Mesenchymal stem cell (in vitro differentiated cells and primary cell): Measurements from ENCODE around the gene GRIP1.

Experiments
- DNase-seq: peaks from one replicate; pipeline ENCODE4 v3.0.0-alpha.2; 2013
- H2AFZ ChIP-seq: one replicate; pipeline ENCODE4 v1.6.1; 2013; ENCODE audit warnings: low read depth, mild to moderate bottlenecking, control low read depth, inconsistent platforms, low read length, moderate library complexity
- H2AK5ac ChIP-seq: 2 replicates; pipeline ENCODE4 v1.6.1; 2013; ENCODE audit warnings: low read length, moderate library complexity, mild to moderate bottlenecking, inconsistent platforms; ENCODE audit not compliant: severe bottlenecking
- H2BK120ac ChIP-seq: one replicate; pipeline ENCODE4 v1.6.1; 2013; ENCODE audit warnings: low read depth, mild to moderate bottlenecking, inconsistent platforms, low read length, moderate library complexity
- H2BK12ac ChIP-seq, 2 experiments: one replicate each; pipeline ENCODE4 v1.6.1; 2013; ENCODE audit warnings: inconsistent platforms in 2 of 2, low read length in 2 of 2, mild to moderate bottlenecking in 2 of 2, moderate library complexity in 2 of 2, control low read depth in 1 of 2
- H2BK15ac ChIP-seq: one replicate; pipeline ENCODE4 v1.6.1; 2013; ENCODE audit warnings: mild to moderate bottlenecking, low read depth, inconsistent platforms; ENCODE audit not compliant: poor library complexity, severe bottlenecking
- H2BK5ac ChIP-seq: 2 replicates; pipeline ENCODE4 v1.6.1; 2013; ENCODE audit warnings: low read depth, mild to moderate bottlenecking, low read length, control low read depth, inconsistent platforms; ENCODE audit not compliant: poor library complexity, severe bottlenecking
- H3K14ac ChIP-seq, 2 experiments: one replicate each; pipeline ENCODE4 v1.6.1; 2013; ENCODE audit warnings: inconsistent platforms in 2 of 2, low read length in 2 of 2, control low read depth in 1 of 2, mild to moderate bottlenecking in 1 of 2, moderate library complexity in 1 of 2
- H3K18ac ChIP-seq, 2 experiments: one replicate each; pipeline ENCODE4 v1.6.1; 2013; ENCODE audit warnings: inconsistent platforms in 2 of 2, low read length in 2 of 2, control low read depth in 1 of 2, low read depth in 1 of 2, mild to moderate bottlenecking in 1 of 2
- H3K23ac ChIP-seq, 2 experiments: one replicate each; pipeline ENCODE4 v1.6.1; 2013; ENCODE audit warnings: inconsistent platforms in 2 of 2, low read length in 2 of 2, mild to moderate bottlenecking in 2 of 2, moderate library complexity in 2 of 2, control low read depth in 1 of 2
- H3K27ac ChIP-seq: 2 replicates; pipeline ENCODE4 v1.5.1; 2013; ENCODE audit warnings: mild to moderate bottlenecking, moderate library complexity, low read length, control low read depth, inconsistent platforms; ENCODE audit not compliant: poor library complexity, severe bottlenecking
- H3K27me3 ChIP-seq, 2 experiments: 2 replicates each; pipeline versions ENCODE4 v1.6.1 to v1.7.0; 2013; ENCODE audit warnings: low read length in 2 of 2, mild to moderate bottlenecking in 2 of 2, moderate library complexity in 2 of 2, control low read depth in 1 of 2, inconsistent platforms in 1 of 2; ENCODE audit not compliant: control insufficient read depth in 1 of 2, insufficient read depth in 1 of 2
- H3K36me3 ChIP-seq, 2 experiments: 2 replicates each; pipeline versions ENCODE4 v1.6.1 to v1.7.0; 2013; ENCODE audit warnings: low read length in 2 of 2, control low read depth in 1 of 2, inconsistent platforms in 1 of 2, low read depth in 1 of 2, mild to moderate bottlenecking in 1 of 2; ENCODE audit not compliant: insufficient read depth in 2 of 2, control insufficient read depth in 1 of 2
- H3K4ac ChIP-seq, 2 experiments: one replicate each; pipeline ENCODE4 v1.6.1; 2013; ENCODE audit warnings: inconsistent platforms in 2 of 2, low read length in 2 of 2, mild to moderate bottlenecking in 2 of 2, moderate library complexity in 2 of 2, control low read depth in 1 of 2, low read depth in 1 of 2
- H3K4me1 ChIP-seq: 2 replicates; pipeline ENCODE4 v1.6.1; 2013; ENCODE audit warnings: low read depth, low read length, control low read depth; ENCODE audit not compliant: control insufficient read depth, insufficient read depth
- H3K4me2 ChIP-seq: 2 replicates; pipeline ENCODE4 v1.6.1; 2013; ENCODE audit warnings: low read length, mild to moderate bottlenecking, inconsistent platforms; ENCODE audit not compliant: poor library complexity, severe bottlenecking
- H3K4me3 ChIP-seq, 2 experiments: 2 replicates each; pipeline versions ENCODE4 v1.5.1 to v1.7.0; 2013; ENCODE audit warnings: low read length in 2 of 2, mild to moderate bottlenecking in 2 of 2, control low read depth in 1 of 2, low read depth in 1 of 2; ENCODE audit not compliant: insufficient read depth in 1 of 2
- H3K79me1 ChIP-seq: replicated peaks from 2 replicates; pipeline ENCODE4 v1.6.1; 2013; ENCODE audit warnings: mild to moderate bottlenecking, control low read depth, low read length, inconsistent platforms; ENCODE audit not compliant: poor library complexity, severe bottlenecking
- H3K9ac ChIP-seq: 2 replicates; pipeline ENCODE4 v1.7.0; 2013; ENCODE audit warnings: mild to moderate bottlenecking, low read length, moderate library complexity
- H3K9me3 ChIP-seq: 2 replicates; pipeline ENCODE4 v1.7.0; 2013; ENCODE audit warnings: mild to moderate bottlenecking, low read length; ENCODE audit not compliant: control insufficient read depth
- H4K8ac ChIP-seq: one replicate; pipeline ENCODE4 v1.6.1; 2013; ENCODE audit warnings: inconsistent platforms, mild to moderate bottlenecking, low read length, moderate library complexity
- H4K91ac ChIP-seq: one replicate; pipeline ENCODE4 v1.6.1; 2013; ENCODE audit warnings: mild to moderate bottlenecking, low read length, inconsistent platforms
- WGBS: methylation state at CpG from one replicate; pipeline ENCODE4 v1.1.7; 2013; ENCODE audit warnings: mixed read lengths; 5-methylcytosine and 5-hydroxymethylcytosine counted together

GRIP1 gene

GRCh38 chr12:66453120-66453519 lies 225.8 kb downstream of the GRIP1 start:
- Histone ChIP-seq H3K23ac (no peak overlapping the region), H3K4ac (no peak overlapping the region), H3K4me1 (no peaks in the 10 kb centered on the region), H2BK12ac (no peak overlapping the region), H3K4me3 (no peak overlapping the region), H3K14ac (no peak overlapping the region), H3K36me3 (no peaks in the 10 kb centered on the region), H3K9me3 (no peaks in the 10 kb centered on the region), H2BK120ac (no peak overlapping the region), H3K79me1 (no peaks in the 10 kb centered on the region), H2BK15ac (no peak overlapping the region), H4K8ac (no peak overlapping the region), H4K91ac (no peak overlapping the region), H3K4me2 (no peak overlapping the region), H3K27me3 (peaks cover 0 to 8% of the 10 kb centered on the region in 2 experiments), H3K18ac (no peak overlapping the region), H2BK5ac (no peak overlapping the region), H2AFZ (no peak overlapping the region), H3K9ac (no peak overlapping the region), H3K27ac (no peak overlapping the region), H2AK5ac (no peak overlapping the region)
- 99% methylated on average over 4 of the region's 4 CpGs for WGBS
- no peak for DNase-seq

- no peak overlapping the region for H3K4me2 ChIP-seq
These were observed 229.3 kb downstream of the GRIP1 start for GRCh38 chr12:66449531-66449930.

GRCh38 chr12:66447643-66448042 lies 231.2 kb downstream of the GRIP1 start:
- H3K4me1 ChIP-seq: no peaks in the 10 kb centered on the region
- no peak overlapping the region for H2AK5ac ChIP-seq
- DNase-seq: no peak
- H2BK120ac ChIP-seq: no peak overlapping the region
- no peak overlapping the region for H4K8ac ChIP-seq
- peaks cover 14 to 21% of the 10 kb centered on the region in 2 experiments for H3K27me3 ChIP-seq
- H3K4me3 ChIP-seq: no peak overlapping the region
- WGBS: 72% methylated on average over 4 of the region's 4 CpGs
- H2BK12ac ChIP-seq: no peak overlapping the region
- H2BK5ac ChIP-seq: no peak overlapping the region
- H3K9ac ChIP-seq: no peak overlapping the region
- no peaks in the 10 kb centered on the region for H3K9me3 ChIP-seq
- H4K91ac ChIP-seq: no peak overlapping the region
- no peak overlapping the region for H2AFZ ChIP-seq
- H3K4ac ChIP-seq: no peak overlapping the region
- no peaks in the 10 kb centered on the region for H3K36me3 ChIP-seq
- no peak overlapping the region for H3K4me2 ChIP-seq
- H3K27ac ChIP-seq: no peak overlapping the region
- H3K18ac ChIP-seq: no peak overlapping the region
- H2BK15ac ChIP-seq: no peak overlapping the region
- H3K14ac ChIP-seq: no peak overlapping the region
- H3K23ac ChIP-seq: no peak overlapping the region
- H3K79me1 ChIP-seq: no peaks in the 10 kb centered on the region

More at GRCh38 chr12:66449531-66449930, 229.3 kb downstream of the GRIP1 start:
- H3K4me1 ChIP-seq: no peaks in the 10 kb centered on the region
- no peak overlapping the region for H4K8ac ChIP-seq
- no peaks in the 10 kb centered on the region for H3K79me1 ChIP-seq
- no peak overlapping the region for H3K18ac ChIP-seq
- H3K36me3 ChIP-seq: no peaks in the 10 kb centered on the region
- no peak overlapping the region for H2AK5ac ChIP-seq
- no peak overlapping the region for H2BK12ac ChIP-seq
- no peak overlapping the region for H3K14ac ChIP-seq
- H2AFZ ChIP-seq: no peak overlapping the region
- no peak overlapping the region for H4K91ac ChIP-seq
- WGBS: 92% methylated on average over 2 of the region's 3 CpGs
- peaks cover 14 to 27% of the 10 kb centered on the region in 2 experiments for H3K27me3 ChIP-seq
- no peak overlapping the region for H3K23ac ChIP-seq
- H3K9me3 ChIP-seq: no peaks in the 10 kb centered on the region
- no peak for DNase-seq
- H3K27ac ChIP-seq: no peak overlapping the region
- no peak overlapping the region for H3K9ac ChIP-seq
- H2BK120ac ChIP-seq: no peak overlapping the region
- H3K4me3 ChIP-seq: no peak overlapping the region
- H2BK5ac ChIP-seq: no peak overlapping the region
- H3K4ac ChIP-seq: no peak overlapping the region
- no peak overlapping the region for H2BK15ac ChIP-seq

- H3K9me3 ChIP-seq: no peaks in the 10 kb centered on the region
These were observed 232.6 kb downstream of the GRIP1 start for GRCh38 chr12:66446276-66446675.

More at GRCh38 chr12:66446276-66446675, 232.6 kb downstream of the GRIP1 start:
- Histone ChIP-seq H3K4me2 (no peak overlapping the region), H3K14ac (no peak overlapping the region), H3K27ac (no peak overlapping the region), H4K8ac (no peak overlapping the region), H3K18ac (no peak overlapping the region), H3K79me1 (no peaks in the 10 kb centered on the region), H3K4me1 (no peaks in the 10 kb centered on the region), H3K4ac (no peak overlapping the region), H2BK120ac (no peak overlapping the region), H4K91ac (no peak overlapping the region), H2BK5ac (no peak overlapping the region), H2BK12ac (no peak overlapping the region), H3K4me3 (no peak overlapping the region), H2BK15ac (no peak overlapping the region), H2AFZ (no peak overlapping the region), H3K36me3 (no peaks in the 10 kb centered on the region), H3K9ac (no peak overlapping the region), H2AK5ac (no peak overlapping the region), H3K23ac (no peak overlapping the region), H3K27me3 (peaks cover 14 to 21% of the 10 kb centered on the region in 2 experiments)
- no peak for DNase-seq
- 92% methylated on average over 2 of the region's 2 CpGs for whole genome bisulfite sequencing
